PFSK-1 (cell line): ENCODE measurements around the gene FAM216A.

Experiments used
- FOXP2 ChIP-seq: optimal IDR thresholded peaks from 2 replicates; pipeline ENCODE3; 2011; ENCODE audit warnings: borderline replicate concordance, control low read depth, inconsistent platforms; ENCODE audit not compliant: insufficient read depth; ENCODE audit errors: extremely low read length, extremely low read depth
- POLR2AphosphoS5 ChIP-seq: IDR thresholded peaks from 2 replicates; pipeline ENCODE4 v1.6.1; 2012; ENCODE audit warnings: low read depth, mild to moderate bottlenecking, control low read depth, low read length, moderate library complexity
- SIN3A ChIP-seq: IDR thresholded peaks from 2 replicates; pipeline ENCODE4 v1.6.1; 2012; ENCODE audit warnings: mild to moderate bottlenecking, low read length, moderate library complexity, borderline replicate concordance; ENCODE audit not compliant: insufficient read depth
- TAF1 ChIP-seq: IDR thresholded peaks from 2 replicates; pipeline ENCODE4 v1.6.1; 2012; ENCODE audit warnings: low read length, control low read depth, borderline replicate concordance; ENCODE audit not compliant: insufficient read depth
- TF ChIP-seq, protein P1 (sequence below), 2 experiments: IDR thresholded peaks; 2 replicates each; pipeline versions ENCODE4 v1.6.1 to v1.8.0; 2011 to 2012; ENCODE audit warnings: low read depth in 2 of 2, low read length in 2 of 2, control low read depth in 1 of 2, inconsistent platforms in 1 of 2, mild to moderate bottlenecking in 1 of 2, moderate library complexity in 1 of 2; ENCODE audit not compliant: insufficient read depth in 1 of 2

FAM216A gene

DNA sequence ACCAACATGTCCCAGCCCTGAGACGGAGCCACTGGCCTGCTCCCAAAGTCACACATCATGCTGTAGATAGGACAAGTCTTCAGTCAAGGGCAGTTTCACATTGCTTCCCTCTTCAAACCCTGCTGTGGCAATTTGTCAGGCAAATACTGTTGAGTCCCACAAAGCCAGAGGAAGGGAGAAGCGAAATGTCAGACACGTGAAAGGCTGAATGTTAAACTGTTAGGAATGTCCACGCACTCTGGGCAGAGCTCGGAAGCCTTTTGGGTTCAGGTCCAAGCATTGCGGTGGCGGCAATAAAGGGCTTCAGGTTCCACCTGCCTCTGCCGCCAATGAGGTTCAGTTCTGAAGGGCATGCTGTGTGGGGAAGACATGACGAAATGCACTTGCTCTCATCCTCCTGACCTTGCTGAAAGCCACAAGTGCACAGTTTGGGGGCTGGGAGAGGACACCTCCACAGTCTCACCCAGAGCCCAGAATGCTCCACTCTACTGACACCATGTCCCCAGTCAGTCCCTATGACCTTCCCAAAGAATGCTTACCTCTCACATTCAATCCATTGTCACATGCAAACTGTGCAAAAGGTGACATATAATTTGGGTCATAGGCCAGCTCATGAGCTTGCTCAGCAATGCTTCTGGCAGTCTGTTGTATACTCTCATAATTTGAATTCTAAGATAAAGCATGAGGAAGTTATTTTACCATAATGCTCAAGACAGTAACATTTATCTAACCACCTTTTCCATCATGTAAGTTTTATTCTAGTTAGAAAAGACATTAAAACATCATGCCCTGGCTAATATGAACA lies 69.2 kb downstream of the FAM216A start:
- TF ChIP-seq, protein P1, sequence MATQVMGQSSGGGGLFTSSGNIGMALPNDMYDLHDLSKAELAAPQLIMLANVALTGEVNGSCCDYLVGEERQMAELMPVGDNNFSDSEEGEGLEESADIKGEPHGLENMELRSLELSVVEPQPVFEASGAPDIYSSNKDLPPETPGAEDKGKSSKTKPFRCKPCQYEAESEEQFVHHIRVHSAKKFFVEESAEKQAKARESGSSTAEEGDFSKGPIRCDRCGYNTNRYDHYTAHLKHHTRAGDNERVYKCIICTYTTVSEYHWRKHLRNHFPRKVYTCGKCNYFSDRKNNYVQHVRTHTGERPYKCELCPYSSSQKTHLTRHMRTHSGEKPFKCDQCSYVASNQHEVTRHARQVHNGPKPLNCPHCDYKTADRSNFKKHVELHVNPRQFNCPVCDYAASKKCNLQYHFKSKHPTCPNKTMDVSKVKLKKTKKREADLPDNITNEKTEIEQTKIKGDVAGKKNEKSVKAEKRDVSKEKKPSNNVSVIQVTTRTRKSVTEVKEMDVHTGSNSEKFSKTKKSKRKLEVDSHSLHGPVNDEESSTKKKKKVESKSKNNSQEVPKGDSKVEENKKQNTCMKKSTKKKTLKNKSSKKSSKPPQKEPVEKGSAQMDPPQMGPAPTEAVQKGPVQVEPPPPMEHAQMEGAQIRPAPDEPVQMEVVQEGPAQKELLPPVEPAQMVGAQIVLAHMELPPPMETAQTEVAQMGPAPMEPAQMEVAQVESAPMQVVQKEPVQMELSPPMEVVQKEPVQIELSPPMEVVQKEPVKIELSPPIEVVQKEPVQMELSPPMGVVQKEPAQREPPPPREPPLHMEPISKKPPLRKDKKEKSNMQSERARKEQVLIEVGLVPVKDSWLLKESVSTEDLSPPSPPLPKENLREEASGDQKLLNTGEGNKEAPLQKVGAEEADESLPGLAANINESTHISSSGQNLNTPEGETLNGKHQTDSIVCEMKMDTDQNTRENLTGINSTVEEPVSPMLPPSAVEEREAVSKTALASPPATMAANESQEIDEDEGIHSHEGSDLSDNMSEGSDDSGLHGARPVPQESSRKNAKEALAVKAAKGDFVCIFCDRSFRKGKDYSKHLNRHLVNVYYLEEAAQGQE (IDR thresholded peaks at IDR 0.05; ENCODE audit: insufficient read depth in 1 of 2, low read depth in 2 of 2, low read length in 2 of 2): no peak
- TF ChIP-seq FOXP2: no peak
- no peak for TF ChIP-seq POLR2AphosphoS5
- TF ChIP-seq TAF1: no peak
- TF ChIP-seq SIN3A: no peak

DNA sequence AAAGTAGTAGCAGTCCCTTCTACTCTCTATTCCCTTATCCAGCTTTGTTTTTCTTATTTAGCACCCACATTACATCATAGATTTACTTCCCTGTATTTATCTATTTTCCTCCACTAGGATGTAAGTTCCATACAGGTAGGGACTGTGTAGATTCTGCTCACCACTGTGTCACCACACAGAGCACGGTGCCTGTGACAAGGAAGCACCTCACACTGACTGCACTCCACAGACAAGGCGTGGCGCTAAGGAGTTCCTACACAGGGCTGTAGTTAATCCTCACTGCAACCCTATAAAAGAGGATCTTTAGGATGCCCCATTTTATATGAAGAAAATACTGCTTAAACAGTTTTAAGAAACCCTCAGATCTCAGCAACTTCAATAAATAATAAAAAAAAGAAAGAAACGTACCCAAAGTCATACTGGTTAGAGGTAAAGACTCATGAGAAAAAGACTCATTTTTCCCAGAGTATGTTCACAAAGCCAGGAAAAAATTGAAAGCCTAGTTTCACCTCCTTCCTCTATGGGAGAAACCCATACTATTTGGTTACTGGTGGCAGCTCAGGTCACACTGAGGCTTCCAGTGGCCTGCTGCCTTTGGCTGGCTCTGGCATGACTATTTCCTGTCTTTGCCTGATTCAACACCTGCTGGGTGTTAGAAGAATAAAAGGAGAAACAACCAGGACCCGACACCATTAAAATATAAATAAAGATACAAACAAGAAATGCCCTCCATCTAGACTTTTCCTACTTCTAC lies 70.4 kb downstream of the FAM216A start:
- TF ChIP-seq FOXP2 (no peak), TAF1 (no peak), SIN3A (no peak), POLR2AphosphoS5 (no peak)
- TF ChIP-seq, protein P1 (IDR thresholded peaks at IDR 0.05; ENCODE audit: insufficient read depth in 1 of 2, low read depth in 2 of 2, low read length in 2 of 2): no peak
